PC-9 (cell line): ENCODE results near the gene CHKB. TPM values are rescaled to one million over a fixed set of nuclear protein-coding genes. Genes with fewer than 3 reads are reported as not detected.
A peak's percentile ranks its signal among the peaks of the same experiment; 100 is the strongest.

ENCODE experiments used
- BruUV-seq: library from RNA; stranded (reverse); fragments of 400-500 nt; replicated peaks from 2 replicates; lab custom pipeline; 2021; lab: Mats Ljungman, UMichigan
- CTCF ChIA-PET: fragments of 300-600 bp; sonication (Branson Sonifier 250); formaldehyde crosslinking; loops from one replicate; lab custom pipeline; 2022; ENCODE audit warnings: antibody characterized with exemption; lab: Charles Lee
- POLR2A ChIA-PET: fragments of 300-600 bp; sonication (Branson Sonifier 250); formaldehyde crosslinking; loops from one replicate; lab custom pipeline; 2022; ENCODE audit warnings: antibody characterized with exemption; ENCODE audit not compliant: unreplicated experiment; lab: Charles Lee
- DNase-seq, 2 experiments: peaks; one replicate each; pipeline versions ENCODE4 v3.0.0 to v3.0.0-alpha.2; 2015 to 2022; ENCODE audit warnings: mixed read lengths in 1 of 2
- H2AFZ ChIP-seq: fragments of 200-600 bp; sonication (generic); 2 replicates; pipeline ENCODE4 v1.8.1; 2017; ENCODE audit warnings: antibody characterized with exemption
- H3F3A ChIP-seq: fragments of 200-600 bp; sonication (generic); 2 replicates; pipeline ENCODE4 v1.8.1; 2017; ENCODE audit warnings: antibody characterized with exemption, mild to moderate bottlenecking, low read depth; ENCODE audit not compliant: insufficient read depth
- H3K27ac ChIP-seq: fragments of 200-600 bp; sonication (generic); 2 replicates; pipeline ENCODE4 v1.6.1; 2016; ENCODE audit warnings: mixed run types
- H3K27me3 ChIP-seq: fragments of 200-600 bp; sonication (generic); 2 replicates; pipeline ENCODE4 v1.6.1; 2016; ENCODE audit warnings: low read depth, mixed run types; ENCODE audit not compliant: insufficient read depth
- H3K36me3 ChIP-seq: fragments of 200-600 bp; sonication (generic); 2 replicates; pipeline ENCODE4 v1.6.1; 2016; ENCODE audit warnings: low read depth, mixed run types
- H3K4me1 ChIP-seq: fragments of 200-600 bp; sonication (generic); replicated peaks from 2 replicates; pipeline ENCODE4 v1.6.1; 2016; ENCODE audit warnings: mixed run types; ENCODE audit not compliant: insufficient read depth
- H3K4me2 ChIP-seq: fragments of 200-600 bp; sonication (generic); 2 replicates; pipeline ENCODE4 v1.6.1; 2017; ENCODE audit warnings: mixed run types
- H3K4me3 ChIP-seq: fragments of 200-600 bp; sonication (generic); 2 replicates; pipeline ENCODE4 v1.6.1; 2016; ENCODE audit warnings: mixed run types
- H3K79me2 ChIP-seq: fragments of 200-600 bp; sonication (generic); 2 replicates; pipeline ENCODE4 v1.6.1; 2017; ENCODE audit warnings: low read depth, mixed run types
- H3K9me2 ChIP-seq: fragments of 200-600 bp; sonication (generic); 2 replicates; pipeline ENCODE4 v1.8.1; 2017; ENCODE audit warnings: mild to moderate bottlenecking; ENCODE audit not compliant: insufficient read depth
- H3K9me3 ChIP-seq: fragments of 200-600 bp; sonication (generic); 2 replicates; pipeline ENCODE4 v1.8.1; 2016; ENCODE audit warnings: low read depth; ENCODE audit not compliant: insufficient read depth
- H4K20me1 ChIP-seq: fragments of 200-600 bp; sonication (generic); 2 replicates; pipeline ENCODE4 v1.8.1; 2017; ENCODE audit not compliant: insufficient read depth
- CTCF ChIP-seq: fragments of 200-600 bp; sonication (generic); conservative IDR thresholded peaks from 2 replicates; pipeline ENCODE4 v1.6.1; 2017; ENCODE audit warnings: mixed run types, antibody characterized with exemption, mild to moderate bottlenecking, moderate library complexity
- EZH2 ChIP-seq: fragments of 200-600 bp; sonication (generic); IDR thresholded peaks from 2 replicates; pipeline ENCODE4 v1.8.0; 2017; ENCODE audit warnings: antibody characterized with exemption, low read depth
- intact Hi-C: fragments of 100-400 bp; cut with micrococcal nuclease; formaldehyde crosslinking; loops from one replicate; pipeline ENCODE4 v1.10.0; 2022; ENCODE audit not compliant: unreplicated experiment
- total RNA-seq: library from RNA; stranded (reverse); gene quantifications from 2 replicates; pipeline ENCODE4 v1.2.3, GENCODE V29; 2021

The CHKB gene
- total RNA-seq, 1 experiment from 2014 or later = 60.0 TPM

GRCh38 chr22:50529897-50530579, 52.6 kb downstream of the CHKB start, which contains the start of gene TYMP:
TYMP (minus strand) TSS chr22:50530012; CDS start chr22:50529709, 303 bp downstream.
- H3K27ac ChIP-seq = peak within 1 kb of the TSS; percentile 60
- no peaks in the 10 kb centered on the region for H3K9me3 ChIP-seq
- no peaks in the 10 kb centered on the region for H3K9me2 ChIP-seq
- H3K4me2 ChIP-seq = peak within 1 kb of the TSS; percentile 85
- peaks cover 26% of the 10 kb centered on the region for H3K4me1 ChIP-seq
- peaks cover 64% of the 10 kb centered on the region for H3F3A ChIP-seq
- no peaks in the 10 kb centered on the region for H4K20me1 ChIP-seq
- H3K79me2 ChIP-seq = no peaks in the 10 kb centered on the region; the same call in 1 of the 2 replicates
- CTCF ChIA-PET = no interaction called here
- BruUV-seq = no TSS peak
- H2AFZ ChIP-seq = peak within 1 kb of the TSS; percentile 78; the same call in 1 of the 2 replicates
- no peaks in the 10 kb centered on the region for H3K36me3 ChIP-seq
- H3K27me3 ChIP-seq = no peaks in the 10 kb centered on the region
- H3K4me3 ChIP-seq = peak within 1 kb of the TSS; percentile 87
- intact Hi-C loops = loop anchor here (1.0 to 2.0 kb wide), 2 partner anchors 9 to 33 kb away; partner anchors contain the start of gene SYCE3
- TF ChIP-seq CTCF (no peak), EZH2 (no peak)
- POLR2A ChIA-PET = no interaction called here
- peak in 1 of 2 experiments; percentile 66 for DNase-seq

DNA sequence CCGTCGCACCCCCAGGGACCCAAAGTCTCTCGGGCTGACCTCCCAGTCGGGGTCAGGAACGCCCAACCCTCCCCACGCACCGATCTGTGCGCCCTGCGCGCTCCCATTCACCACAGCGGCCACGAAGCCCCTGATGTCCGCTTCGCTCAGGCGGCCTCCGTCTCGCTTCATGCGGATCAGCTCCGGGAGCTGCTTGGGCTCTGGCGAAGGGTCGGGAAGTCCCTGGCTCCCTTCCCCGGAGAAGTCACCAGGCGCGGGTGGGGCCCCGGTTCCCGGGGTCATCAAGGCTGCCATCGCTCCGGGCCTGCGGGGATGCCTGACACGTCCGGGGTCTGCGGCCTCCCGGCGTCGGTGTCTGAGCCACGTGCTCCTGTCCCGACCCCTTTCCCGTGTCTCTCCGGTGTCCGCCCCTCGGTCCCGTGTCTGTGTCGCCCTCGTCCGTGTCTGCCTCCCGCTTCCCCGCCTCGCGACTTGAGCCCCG, 53.2 kb downstream of the CHKB start:
- Histone ChIP-seq H3K27ac (no peak overlapping the region), H3K4me2 (no peak overlapping the region), H3K9me2 (no peaks in the 10 kb centered on the region), H3K9me3 (no peaks in the 10 kb centered on the region), H3K4me3 (no peak overlapping the region), H3F3A (peaks cover 66% of the 10 kb centered on the region), H4K20me1 (peaks cover 2% of the 10 kb centered on the region), H3K4me1 (peaks cover 27% of the 10 kb centered on the region), H3K79me2 (peaks cover 2% of the 10 kb centered on the region), H2AFZ (no peak overlapping the region), H3K27me3 (no peaks in the 10 kb centered on the region), H3K36me3 (no peaks in the 10 kb centered on the region)
- no peak for TF ChIP-seq EZH2
- TF ChIP-seq CTCF = no peak
- BruUV-seq = no TSS peak
- ChIA-PET POLR2A (no interaction called here), CTCF (interaction anchor here (0.6 kb wide), 1 partner anchor 21 kb away, joined by 7 read pairs; no protein-coding TSS in a partner anchor)
- no peak for DNase-seq
- intact Hi-C loops = no loop called here

Other genes with a start within 250 kb of the CHKB start
- 49.2 and 51.2 TPM in 2 replicates for gene PPP6R2, start 239.5 kb downstream of the CHKB start, total RNA-seq
- 85.2 and 104 TPM in 2 replicates for gene SBF1, start 107.8 kb downstream of the CHKB start, total RNA-seq
- 7.2 and 10.5 TPM in 2 replicates for gene ADM2, start 101.3 kb downstream of the CHKB start, total RNA-seq
- 1.4 and 1.5 TPM in 2 replicates for gene MIOX, start 96.0 kb downstream of the CHKB start, total RNA-seq
- 37.3 and 52.2 TPM in 2 replicates for gene LMF2, start 75.1 kb downstream of the CHKB start, total RNA-seq
- gene NCAPH2, start 74.6 kb downstream of the CHKB start, total RNA-seq = 58.8 and 62.9 TPM in 2 replicates
- 3.0 and 6.1 TPM in 2 replicates for gene SCO2, start 57.3 kb downstream of the CHKB start, total RNA-seq
- 5.9 and 16.5 TPM in 2 replicates for gene TYMP, start 52.8 kb downstream of the CHKB start, total RNA-seq
- 0.72 and 4.7 TPM in 2 replicates for gene KLHDC7B, start 37.0 kb downstream of the CHKB start, total RNA-seq
- not detected in 2 replicates for gene SYCE3, start 19.9 kb downstream of the CHKB start, total RNA-seq
- gene CPT1B, start 4.4 kb downstream of the CHKB start, total RNA-seq = 66.2 and 72.2 TPM in 2 replicates
- 0.79 and 0.88 TPM in 2 replicates for gene MAPK8IP2, start 17.9 kb upstream of the CHKB start, total RNA-seq
- gene ARSA, start 45.3 kb upstream of the CHKB start, total RNA-seq = 16.6 and 23.7 TPM in 2 replicates
- 5.8 and 7.6 TPM in 2 replicates for gene SHANK3, start 90.0 kb upstream of the CHKB start, total RNA-seq
- 0.28 TPM in 1 of 2 replicates, not detected in the other for gene ACR, start 155.4 kb upstream of the CHKB start, total RNA-seq
- 44.0 and 48.4 TPM in 2 replicates for gene RABL2B, start 200.8 kb upstream of the CHKB start, total RNA-seq